Uterus (tissue), 4 donors: ENCODE measurements around the gene UNKL. TPM values are rescaled to one million over a fixed set of nuclear protein-coding genes. Genes with fewer than 3 reads are reported as not detected.
"Not testable (repeated sequence)": the region's sequence is repeated elsewhere in the genome, so short reads cannot be mapped to it uniquely, and the experiment has no call there.

Experiments
- DNase-seq, 2 donors: peaks; one replicate each; pipeline ENCODE4 v3.0.0-alpha.2; 2019 to 2020
- H3K27ac ChIP-seq, 2 donors: fragments of 200-600 bp; sonication (generic); 1 replicate in 1 of 2; 2 replicates in 1 of 2; pipeline ENCODE4 v1.5.1; 2016 to 2018
- H3K27me3 ChIP-seq, 2 donors: fragments of 200-600 bp; sonication (generic); one replicate each; pipeline ENCODE4 v1.5.1; 2018 to 2019; ENCODE audit warnings: control low read depth in 1 of 2
- H3K36me3 ChIP-seq, 2 donors: fragments of 200-600 bp; sonication (generic); one replicate each; pipeline ENCODE4 v1.5.1; 2019; ENCODE audit warnings: control low read depth in 1 of 2
- H3K4me1 ChIP-seq, 2 donors: fragments of 200-600 bp; sonication (generic); one replicate each; pipeline ENCODE4 v1.5.1; 2018 to 2019; ENCODE audit warnings: control low read depth in 1 of 2
- H3K4me3 ChIP-seq, 2 donors: fragments of 200-600 bp; sonication (generic); 1 replicate in 1 of 2; 2 replicates in 1 of 2; pipeline ENCODE4 v1.5.1; 2018 to 2019; ENCODE audit warnings: mild to moderate bottlenecking in 1 of 2
- H3K9me3 ChIP-seq, 2 donors: fragments of 200-600 bp; sonication (generic); one replicate each; pipeline ENCODE4 v1.5.1; 2019; ENCODE audit warnings: control low read depth in 1 of 2
- POLR2A ChIP-seq, 2 donors: fragments of 450-650 bp; IDR thresholded peaks; one replicate each; pipeline ENCODE4 v1.6.1; 2016; ENCODE audit warnings: antibody characterized with exemption in 2 of 2, mild to moderate bottlenecking in 1 of 2, moderate library complexity in 1 of 2
- intact Hi-C: fragments of 100-400 bp; cut with DNase I; formaldehyde crosslinking; loops from one replicate; pipeline ENCODE4 v1.15.1; 2023; ENCODE audit warnings: low total_unique reads
- total RNA-seq, 4 donors: library from RNA; depleted of rRNA in 3 of 4; stranded (reverse); fragments of >200 nt in 3 of 4; gene quantifications; one replicate each; pipeline versions ENCODE4 v1.1.0 to v1.2.4, GENCODE V29; 2014 to 2023
- TF ChIP-seq, protein P1 (sequence below), 4 experiments: fragments of 200-600 bp in 2 of 4; fragments of 450-650 bp in 2 of 4; sonication (generic) in 2 of 4; IDR thresholded peaks; one replicate each; pipeline ENCODE4 v1.5.1; 2016 to 2019; ENCODE audit warnings: antibody characterized with exemption in 4 of 4, mild to moderate bottlenecking in 2 of 4, moderate library complexity in 1 of 4
- donor health status: DM: yes; HTN: yes; CAD: no.

UNKL gene
- total RNA-seq, 4 donors from 2014 or later: 13.5 to 63.3 (median 27.6) TPM

DNA sequence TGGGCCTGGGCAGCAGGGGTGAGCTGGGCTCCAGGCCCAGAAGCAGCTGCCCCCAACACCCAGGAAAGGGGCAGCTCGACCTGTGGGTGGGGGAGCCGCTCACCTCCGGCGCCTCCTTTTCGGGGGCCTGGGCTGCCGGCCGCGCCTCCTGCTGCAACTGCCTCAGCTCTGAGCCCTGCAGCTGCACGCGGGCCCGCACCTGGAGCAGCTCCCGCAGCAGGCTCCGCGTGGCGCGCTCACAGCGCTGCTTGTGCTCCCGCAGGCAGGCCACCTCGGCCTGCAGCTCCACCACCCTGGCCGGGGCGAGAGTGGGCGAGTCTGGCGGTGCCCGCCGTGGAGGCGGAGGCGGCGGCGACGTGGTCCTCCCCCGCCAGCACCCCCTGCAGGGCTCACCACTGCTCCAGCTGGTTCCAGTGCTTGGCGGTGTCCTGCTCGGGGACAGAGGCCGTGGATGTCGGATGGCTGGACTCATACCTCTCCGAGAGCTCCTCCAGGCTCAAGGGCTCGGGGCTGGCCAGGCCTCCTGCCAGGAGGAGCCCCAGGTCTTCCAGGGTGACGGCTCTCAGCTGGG lies 29.0 kb upstream of the UNKL start:
- no peak for DNase-seq
- H3K4me3 ChIP-seq: no peak overlapping the region
- no peaks in the 10 kb centered on the region for H3K36me3 ChIP-seq
- TF ChIP-seq, protein P1, sequence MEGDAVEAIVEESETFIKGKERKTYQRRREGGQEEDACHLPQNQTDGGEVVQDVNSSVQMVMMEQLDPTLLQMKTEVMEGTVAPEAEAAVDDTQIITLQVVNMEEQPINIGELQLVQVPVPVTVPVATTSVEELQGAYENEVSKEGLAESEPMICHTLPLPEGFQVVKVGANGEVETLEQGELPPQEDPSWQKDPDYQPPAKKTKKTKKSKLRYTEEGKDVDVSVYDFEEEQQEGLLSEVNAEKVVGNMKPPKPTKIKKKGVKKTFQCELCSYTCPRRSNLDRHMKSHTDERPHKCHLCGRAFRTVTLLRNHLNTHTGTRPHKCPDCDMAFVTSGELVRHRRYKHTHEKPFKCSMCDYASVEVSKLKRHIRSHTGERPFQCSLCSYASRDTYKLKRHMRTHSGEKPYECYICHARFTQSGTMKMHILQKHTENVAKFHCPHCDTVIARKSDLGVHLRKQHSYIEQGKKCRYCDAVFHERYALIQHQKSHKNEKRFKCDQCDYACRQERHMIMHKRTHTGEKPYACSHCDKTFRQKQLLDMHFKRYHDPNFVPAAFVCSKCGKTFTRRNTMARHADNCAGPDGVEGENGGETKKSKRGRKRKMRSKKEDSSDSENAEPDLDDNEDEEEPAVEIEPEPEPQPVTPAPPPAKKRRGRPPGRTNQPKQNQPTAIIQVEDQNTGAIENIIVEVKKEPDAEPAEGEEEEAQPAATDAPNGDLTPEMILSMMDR (IDR thresholded peaks at IDR 0.05): no peak
- TF ChIP-seq POLR2A (IDR thresholded peaks at IDR 0.05): no peak
- H3K27me3 ChIP-seq: no peaks in the 10 kb centered on the region
- H3K9me3 ChIP-seq: no peaks in the 10 kb centered on the region
- H3K4me1 ChIP-seq: no peaks in the 10 kb centered on the region
- no peak overlapping the region for H3K27ac ChIP-seq
- intact Hi-C loops: no loop called here

DNA sequence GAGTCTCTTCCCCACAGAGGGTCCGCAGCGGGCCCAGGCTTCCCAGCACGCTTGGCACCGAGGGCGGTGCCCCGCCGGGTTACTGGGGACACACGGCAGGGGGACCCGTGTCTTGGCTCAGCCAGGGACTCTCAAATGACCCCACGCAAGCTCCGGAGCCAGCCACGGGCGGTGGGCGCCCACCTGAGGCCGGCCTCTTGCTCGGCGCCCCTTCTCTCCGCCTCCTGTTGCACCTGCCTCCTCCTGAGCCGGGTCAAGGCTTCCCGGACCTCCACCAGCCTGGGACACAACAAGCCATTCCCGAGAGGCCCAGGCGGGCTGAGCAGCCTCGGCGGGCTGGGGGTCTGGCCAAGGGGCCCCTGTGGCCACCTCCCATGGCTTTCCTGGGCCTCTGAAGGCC lies 28.2 kb upstream of the UNKL start:
- intact Hi-C loops: no loop called here
- Histone ChIP-seq H3K9me3 (no peaks in the 10 kb centered on the region), H3K27me3 (no peaks in the 10 kb centered on the region), H3K27ac (no peak overlapping the region), H3K4me1 (no peaks in the 10 kb centered on the region), H3K36me3 (no peaks in the 10 kb centered on the region), H3K4me3 (no peak overlapping the region)
- no peak for TF ChIP-seq POLR2A (IDR thresholded peaks at IDR 0.05)
- TF ChIP-seq, protein P1 (IDR thresholded peaks at IDR 0.05): no peak
- no peak for DNase-seq

DNA sequence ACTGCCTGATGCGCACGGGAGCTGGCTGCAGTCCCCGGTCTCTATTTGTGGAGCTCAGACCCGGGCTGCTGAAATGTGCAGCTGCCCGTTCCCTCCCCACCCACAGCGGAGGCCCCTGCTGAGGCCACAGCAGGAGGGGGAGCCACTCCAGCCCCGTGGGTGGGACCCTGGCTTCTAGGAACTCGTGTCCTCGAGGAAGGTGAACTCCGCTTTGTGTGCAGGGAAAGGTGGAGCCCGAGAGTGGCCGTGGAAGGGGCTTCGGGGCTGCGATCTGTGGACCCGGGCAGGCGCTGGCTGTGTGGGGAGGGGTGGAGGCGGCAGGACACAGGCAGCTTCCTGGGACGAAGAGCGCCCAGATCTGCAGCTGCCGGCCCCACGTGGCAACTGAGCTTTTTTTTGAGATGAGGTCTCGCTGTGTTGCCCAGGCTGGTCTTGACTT lies 26.9 kb upstream of the UNKL start:
- no peak overlapping the region for H3K27ac ChIP-seq
- no peak for DNase-seq
- H3K4me1 ChIP-seq: no peaks in the 10 kb centered on the region
- H3K27me3 ChIP-seq: no peaks in the 10 kb centered on the region
- TF ChIP-seq POLR2A (IDR thresholded peaks at IDR 0.05): no peak
- TF ChIP-seq, protein P1 (IDR thresholded peaks at IDR 0.05): no peak
- no peak overlapping the region for H3K4me3 ChIP-seq
- intact Hi-C loops: no loop called here
- H3K9me3 ChIP-seq: no peaks in the 10 kb centered on the region
- H3K36me3 ChIP-seq: no peaks in the 10 kb centered on the region

DNA sequence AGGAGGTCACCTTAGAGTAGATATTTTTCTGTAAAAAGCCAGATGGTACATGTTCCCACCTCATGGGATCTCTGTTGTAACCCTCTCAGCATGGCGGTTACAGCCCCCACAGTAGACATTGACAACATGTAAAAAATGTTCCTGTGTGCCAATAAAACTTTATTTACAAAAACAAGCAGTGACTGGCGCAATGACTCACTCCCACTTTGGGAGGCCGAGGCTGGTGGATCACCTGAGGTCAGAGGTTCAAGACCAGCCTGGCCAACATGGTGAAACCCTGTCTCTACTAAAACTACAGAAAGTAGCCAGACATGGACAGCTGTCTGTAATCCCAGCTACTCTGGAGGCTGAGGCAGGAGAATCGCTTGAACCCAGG lies 25.2 kb upstream of the UNKL start:
- H3K27ac ChIP-seq, H3K36me3 ChIP-seq: not testable (repeated sequence)

DNA sequence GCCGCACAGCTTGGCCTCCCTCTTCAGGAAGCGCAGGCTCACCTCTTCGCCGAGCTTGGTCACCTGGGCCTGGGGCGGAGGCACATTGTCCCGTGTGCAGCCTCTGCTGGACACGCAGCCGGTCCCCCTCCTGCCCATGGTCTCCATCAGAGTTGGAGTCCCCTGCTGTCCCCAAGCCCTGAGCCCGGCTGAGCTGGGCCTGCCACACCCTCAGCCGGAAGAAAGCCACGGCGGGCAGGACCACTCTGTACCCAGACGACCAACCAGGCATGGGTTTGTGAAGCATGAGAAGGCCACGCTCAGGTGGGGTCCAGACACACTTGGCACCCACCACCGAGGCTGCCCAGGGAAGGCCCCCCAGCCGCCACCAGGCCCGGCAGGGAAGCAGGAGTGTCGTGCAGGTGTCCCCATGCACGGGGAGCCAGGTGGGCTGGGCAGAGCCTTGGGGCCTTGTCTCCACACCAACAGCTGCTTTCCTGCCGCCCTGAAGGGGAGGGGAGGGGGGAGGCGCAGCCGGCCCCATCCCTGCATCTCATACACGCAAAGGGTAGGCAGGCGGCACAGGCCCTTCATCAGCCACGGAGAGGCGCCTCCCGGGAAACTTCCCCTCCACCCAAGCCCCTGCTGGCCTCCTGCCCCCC lies 24.7 kb upstream of the UNKL start:
- DNase-seq: no peak
- no peak overlapping the region for H3K27ac ChIP-seq
- no peaks in the 10 kb centered on the region for H3K36me3 ChIP-seq
- TF ChIP-seq, protein P1 (IDR thresholded peaks at IDR 0.05): no peak
- TF ChIP-seq POLR2A (IDR thresholded peaks at IDR 0.05): no peak
- no peaks in the 10 kb centered on the region for H3K4me1 ChIP-seq
- H3K9me3 ChIP-seq: no peaks in the 10 kb centered on the region
- intact Hi-C loops: no loop called here
- H3K27me3 ChIP-seq: no peaks in the 10 kb centered on the region
- no peak overlapping the region for H3K4me3 ChIP-seq

More for the DNA sequence above, 25.2 kb upstream of the UNKL start:
- H3K9me3 ChIP-seq, H3K27me3 ChIP-seq, DNase-seq, H3K4me3 ChIP-seq, intact Hi-C loops, H3K4me1 ChIP-seq: not testable (repeated sequence)
